ENCODE measurements around the gene OLFM4.

The OLFM4 gene

DNA sequence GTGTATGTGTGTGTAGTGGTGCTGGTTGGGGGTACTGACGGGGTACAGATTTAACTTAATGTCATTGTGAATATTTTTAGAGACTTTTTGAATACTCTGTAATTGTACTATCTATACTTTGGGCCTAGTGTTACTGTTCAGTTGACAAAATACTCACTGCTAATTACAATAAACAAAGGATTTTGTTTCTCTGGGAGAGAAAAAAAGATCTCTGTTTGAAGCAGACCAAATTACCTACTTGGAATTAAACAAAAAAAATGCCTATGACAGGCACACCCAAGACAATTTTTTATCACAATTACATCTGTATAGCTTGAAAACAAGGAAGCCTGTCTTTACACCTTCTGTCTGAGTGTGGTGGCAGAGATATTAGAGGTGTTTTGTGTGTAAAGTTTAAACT is 45.1 kb downstream of the OLFM4 start:
- DNase-seq = no peak

- no peak for DNase-seq
Observed at GRCh38 chr13:53074114-53074513, 45.5 kb downstream of the OLFM4 start.

DNA sequence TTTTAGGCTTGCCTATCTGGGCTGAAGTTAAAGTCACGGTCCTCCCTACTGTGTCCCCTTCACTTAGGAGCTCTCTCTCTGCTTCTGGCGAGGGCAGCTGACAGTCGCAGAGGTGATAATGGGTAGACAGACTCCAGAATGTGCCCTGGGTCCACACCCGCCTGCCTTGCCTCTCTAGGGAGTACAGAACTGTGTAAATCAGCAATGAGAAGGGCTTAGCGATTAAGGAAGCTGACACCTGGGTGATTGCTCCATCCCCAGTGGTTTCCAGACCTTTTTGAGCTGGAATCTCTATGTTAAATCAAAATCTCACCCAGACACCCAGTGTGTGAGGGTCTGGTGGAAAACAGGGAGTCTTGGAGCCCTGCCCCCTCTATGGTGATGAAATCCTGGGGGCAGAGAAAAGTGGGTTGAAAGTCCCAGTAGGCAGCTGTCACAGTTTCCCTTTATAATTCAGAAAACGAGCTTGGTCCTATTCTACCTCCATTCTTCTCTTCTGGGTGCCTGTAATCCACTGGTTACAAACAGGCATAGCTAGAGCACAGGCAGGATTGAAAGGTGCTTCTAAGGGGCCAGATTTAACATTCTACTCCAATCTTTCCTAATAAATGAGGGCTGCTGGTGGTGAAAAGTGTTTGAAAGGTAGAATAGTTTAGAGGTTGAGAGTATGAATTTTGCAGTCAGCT is 46.9 kb downstream of the OLFM4 start:
- DNase-seq = no peak

- DNase-seq = no peak
Observed at GRCh38 chr13:53079691-53080090, 51.1 kb downstream of the OLFM4 start.

DNA sequence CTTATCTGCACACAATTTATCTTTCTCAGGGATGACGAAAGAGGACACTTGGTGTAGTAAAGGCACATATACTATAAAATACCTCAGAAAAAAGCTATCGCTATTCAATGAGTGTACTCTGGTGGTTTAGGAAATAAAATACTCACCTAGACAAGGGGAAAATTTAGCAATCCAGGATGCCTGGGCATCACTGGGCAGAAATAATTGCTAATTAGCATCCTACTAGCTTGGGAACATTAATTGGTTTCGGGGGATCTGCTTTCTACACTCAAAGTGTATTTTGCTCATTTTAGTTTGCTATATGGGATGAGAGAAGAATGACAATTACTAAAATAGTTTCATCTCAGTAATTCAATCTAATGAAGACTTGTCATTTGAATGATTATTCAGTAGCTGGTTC is 60.3 kb downstream of the OLFM4 start:
- no peak for DNase-seq

DNA sequence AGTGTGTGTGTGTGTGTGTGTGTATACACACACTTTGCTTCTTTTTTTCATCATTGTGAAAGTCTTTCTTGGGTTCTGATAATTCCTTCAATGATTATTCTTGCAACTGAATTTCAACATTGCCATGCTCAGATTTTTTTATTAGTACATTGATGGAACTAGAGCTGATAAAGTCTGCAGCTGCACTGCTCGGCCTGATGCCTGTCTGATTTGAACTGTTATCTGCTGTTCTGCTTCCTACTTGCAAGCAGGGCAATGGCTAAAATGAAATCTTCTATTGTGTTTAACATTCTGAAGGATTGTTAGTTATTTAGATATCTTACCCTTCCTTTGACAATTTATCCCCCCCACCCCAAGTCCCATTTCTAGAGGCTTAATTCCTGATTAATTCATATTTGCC is 61.3 kb downstream of the OLFM4 start:
- DNase-seq = no peak

GRCh38 chr13:53090461-53090860 is 61.8 kb downstream of the OLFM4 start:
- DNase-seq = no peak

DNA sequence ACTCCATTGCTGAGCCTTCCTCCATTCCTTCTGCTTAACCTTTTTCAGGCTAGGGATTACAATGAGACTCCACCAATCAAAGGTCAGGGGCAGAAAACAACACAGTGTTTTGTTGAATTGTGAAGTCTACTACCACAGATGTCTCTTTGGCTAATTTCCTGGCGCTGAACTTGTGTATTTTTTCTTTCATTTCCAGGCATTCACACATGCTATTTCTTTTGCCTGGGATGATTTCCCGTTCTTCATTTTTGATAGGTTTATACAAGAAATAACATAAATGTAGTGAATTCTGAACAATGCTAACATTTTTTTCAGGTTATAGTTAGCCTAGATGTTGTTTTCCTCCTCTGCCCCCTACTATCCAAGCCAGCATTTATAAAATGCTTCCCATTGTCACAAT is 64.3 kb downstream of the OLFM4 start:
- DNase-seq = no peak

GRCh38 chr13:53098455-53098854 is 69.8 kb downstream of the OLFM4 start:
- no peak for DNase-seq

DNA sequence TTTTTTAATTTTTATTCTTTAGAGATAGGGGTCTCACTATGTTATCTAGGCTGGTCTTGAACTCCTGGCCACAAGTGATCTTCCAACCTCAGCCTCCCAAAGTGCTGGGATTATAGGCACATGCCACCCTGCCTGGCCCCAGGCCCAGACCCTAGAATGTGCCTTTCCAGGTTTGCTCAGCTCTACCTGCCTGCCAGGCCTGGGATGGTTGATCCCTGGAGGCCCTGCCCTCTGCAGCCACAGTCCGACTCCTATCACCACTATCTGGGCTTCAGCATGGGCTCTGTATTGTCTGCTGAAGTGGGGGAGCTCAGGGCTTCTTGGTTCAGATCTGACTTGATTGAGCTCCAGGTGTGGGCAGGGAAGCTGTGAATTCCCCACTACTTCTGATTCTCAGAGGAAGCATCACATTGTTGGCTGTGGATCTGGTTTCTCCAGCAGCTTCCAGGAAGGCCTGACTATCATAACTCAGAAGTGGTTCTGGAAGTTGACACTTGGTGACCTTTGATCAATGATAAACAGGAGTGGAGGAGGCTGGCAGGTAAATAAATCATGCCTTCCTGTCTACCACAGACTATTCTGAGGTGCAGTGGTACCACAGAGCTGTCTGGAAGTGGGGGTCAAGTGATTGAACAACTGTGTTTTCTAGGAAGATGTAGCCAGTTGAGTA is 71.9 kb downstream of the OLFM4 start:
- DNase-seq = no peak

Data from NCI-H2081 treated with DMSO at 0.1 percent for 48 hours (cell line).